GM21423 (cell line): ENCODE results near the gene TLCD1.
A peak's percentile ranks its signal among the peaks of the same experiment; 100 is the strongest.
"Not testable (repeated sequence)": the region's sequence is repeated elsewhere in the genome, so short reads cannot be mapped to it uniquely, and the experiment has no call there.

Experiments used
- ATAC-seq: cut with Tn5 transposase; IDR thresholded peaks from one replicate; pipeline ENCODE4 v1.9.1; 2021; ENCODE audit warnings: mild to moderate bottlenecking, moderate library complexity; ENCODE audit not compliant: unreplicated experiment

Gene TLCD1

GRCh38 chr17:28729950-28730330, 3.9 kb upstream of the TLCD1 start:
- ATAC-seq, result no peak

- ATAC-seq, result peak; percentile 34
Measured at GRCh38 chr17:28728364-28729200, 2.5 kb upstream of the TLCD1 start, which contains the start of gene NEK8. TSS of gene NEK8 (plus strand) at chr17:28728788. CDS start at chr17:28728814, 26 bp downstream.

GRCh38 chr17:28726627-28727491, 826 bp upstream of the TLCD1 start:
- peak; percentile 34 for ATAC-seq

- ATAC-seq, result no peak
Measured at GRCh38 chr17:28725660-28726225, 290 bp downstream of the TLCD1 start.

- ATAC-seq, result no peak
Measured at GRCh38 chr17:28725166-28725659, 820 bp downstream of the TLCD1 start.

GRCh38 chr17:28724500-28725165, 1.4 kb downstream of the TLCD1 start:
- no peak for ATAC-seq

- ATAC-seq, result not testable (repeated sequence)
Measured at GRCh38 chr17:28723836-28724499, 2.1 kb downstream of the TLCD1 start.

- no peak for ATAC-seq
Measured at GRCh38 chr17:28723159-28723835, 2.7 kb downstream of the TLCD1 start.

GRCh38 chr17:28722417-28723158, 3.4 kb downstream of the TLCD1 start:
- no peak for ATAC-seq

- ATAC-seq, result not testable (repeated sequence)
Measured at GRCh38 chr17:28720997-28721329, 5.1 kb downstream of the TLCD1 start.

GRCh38 chr17:28720247-28720996, 5.6 kb downstream of the TLCD1 start:
- no peak for ATAC-seq

GRCh38 chr17:28719021-28719433, 7.0 kb downstream of the TLCD1 start:
- ATAC-seq, result no peak

GRCh38 chr17:28718333-28719020, 7.6 kb downstream of the TLCD1 start:
- ATAC-seq, result no peak

GRCh38 chr17:28717578-28718332, 8.3 kb downstream of the TLCD1 start, which contains the start of gene RAB34:
TSS of gene RAB34 (minus strand) at chr17:28717868. CDS start at chr17:28717266, 602 bp downstream.
- ATAC-seq, result no peak

- no peak for ATAC-seq
Measured at GRCh38 chr17:28716740-28717577, 9.1 kb downstream of the TLCD1 start.

- no peak for ATAC-seq
Measured at GRCh38 chr17:28715217-28715616, 10.8 kb downstream of the TLCD1 start.
